Neutrophil (primary cell): ENCODE results near the gene DRAXIN.
A peak's percentile ranks its signal among the peaks of the same experiment; 100 is the strongest.

Experiments
- H3K27ac ChIP-seq: fragments of 200-600 bp; sonication (generic); 2 replicates; pipeline ENCODE4 v1.5.1; 2016; ENCODE audit warnings: mild to moderate bottlenecking, moderate library complexity
- H3K27me3 ChIP-seq: fragments of 200-600 bp; sonication (generic); 2 replicates; pipeline ENCODE4 v1.6.0; 2016; ENCODE audit warnings: mild to moderate bottlenecking
- H3K36me3 ChIP-seq: fragments of 200-600 bp; sonication (generic); 2 replicates; pipeline ENCODE4 v1.5.1; 2017
- H3K4me1 ChIP-seq, 2 experiments: fragments of 200-600 bp in 1 of 2; sonication (generic) in 1 of 2; 1 replicate in 1 of 2; 2 replicates in 1 of 2; pipeline versions ENCODE4 v1.5.1 to v1.6.1; 2013 to 2016; ENCODE audit warnings: low read depth in 1 of 2, low read length in 1 of 2, mild to moderate bottlenecking in 1 of 2, moderate library complexity in 1 of 2; ENCODE audit not compliant: control insufficient read depth in 1 of 2, insufficient read depth in 1 of 2
- H3K4me3 ChIP-seq, 2 experiments: fragments of 200-600 bp in 1 of 2; sonication (generic) in 1 of 2; 1 replicate in 1 of 2; 2 replicates in 1 of 2; pipeline ENCODE4 v1.5.1; 2013 to 2016; ENCODE audit warnings: low read depth in 1 of 2, low read length in 1 of 2, mild to moderate bottlenecking in 1 of 2, moderate library complexity in 1 of 2
- H3K9me3 ChIP-seq: fragments of 200-600 bp; sonication (generic); 2 replicates; pipeline ENCODE4 v1.5.1; 2016
- CTCF ChIP-seq: fragments of 200-600 bp; sonication (generic); IDR thresholded peaks from 2 replicates; pipeline ENCODE4 v1.5.1; 2016; ENCODE audit warnings: antibody characterized with exemption

Gene DRAXIN

GRCh38 chr1:11649237-11649623 is 42.3 kb upstream of the DRAXIN start:
- H3K9me3 ChIP-seq = no peaks in the 10 kb centered on the region
- no peak overlapping the region for H3K27ac ChIP-seq
- no peak overlapping the region for H3K4me3 ChIP-seq
- H3K4me1 ChIP-seq = peaks cover 10 to 25% of the 10 kb centered on the region in 2 experiments
- peaks cover 75% of the 10 kb centered on the region for H3K27me3 ChIP-seq
- no peak for TF ChIP-seq CTCF
- no peaks in the 10 kb centered on the region for H3K36me3 ChIP-seq

DNA sequence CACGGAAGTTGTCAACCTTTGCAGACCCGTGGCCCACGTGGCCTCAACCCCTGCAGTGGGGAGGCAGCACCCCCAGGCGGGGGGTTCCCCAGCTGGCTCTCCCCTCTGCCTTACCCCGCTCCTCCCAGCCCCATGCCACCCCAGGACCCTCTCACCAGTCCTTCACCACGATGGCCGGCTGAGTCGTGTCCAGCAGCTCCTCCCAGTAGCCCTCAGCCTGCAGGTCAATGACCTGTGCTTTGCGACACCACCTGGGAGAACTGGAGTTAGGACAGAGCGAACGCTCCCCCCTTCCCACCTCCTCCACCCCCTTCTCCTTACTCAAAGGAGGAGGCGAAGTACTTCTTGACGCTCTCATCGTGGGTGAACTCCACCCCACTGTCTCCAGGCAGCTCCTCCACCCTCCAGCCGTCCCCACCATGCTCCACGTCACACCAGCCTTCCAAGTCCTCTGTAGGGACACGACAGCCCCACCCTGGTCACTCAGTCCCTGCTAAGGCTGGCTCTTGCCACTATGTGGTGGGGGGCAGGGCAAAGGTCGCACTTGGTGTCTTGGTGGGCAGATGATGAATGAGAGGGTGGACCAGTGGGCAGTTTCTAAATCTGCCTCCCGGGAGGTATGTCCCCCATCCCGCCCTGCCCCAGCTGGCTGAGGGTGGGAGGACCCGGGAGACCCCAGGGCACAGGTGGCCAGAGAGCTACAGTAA is 41.7 kb upstream of the DRAXIN start:
- H3K4me3 ChIP-seq = peak overlapping the region in 1 of 2 experiments; percentile 3

GRCh38 chr1:11650331-11650991 is 41.0 kb upstream of the DRAXIN start:
- no peak overlapping the region for H3K27ac ChIP-seq
- TF ChIP-seq CTCF = peak; percentile 60
- no peaks in the 10 kb centered on the region for H3K36me3 ChIP-seq
- H3K4me1 ChIP-seq = peaks cover 14 to 35% of the 10 kb centered on the region in 2 experiments
- peak overlapping the region; percentile 3 to 42 for H3K4me3 ChIP-seq
- H3K9me3 ChIP-seq = no peaks in the 10 kb centered on the region
- peaks cover 88% of the 10 kb centered on the region for H3K27me3 ChIP-seq

More for the DNA sequence above, 41.7 kb upstream of the DRAXIN start:
- TF ChIP-seq CTCF = no peak
- Histone ChIP-seq H3K27me3 (peaks cover 81% of the 10 kb centered on the region), H3K36me3 (no peaks in the 10 kb centered on the region), H3K27ac (no peak overlapping the region), H3K9me3 (no peaks in the 10 kb centered on the region), H3K4me1 (peaks cover 10 to 29% of the 10 kb centered on the region in 2 experiments)

DNA sequence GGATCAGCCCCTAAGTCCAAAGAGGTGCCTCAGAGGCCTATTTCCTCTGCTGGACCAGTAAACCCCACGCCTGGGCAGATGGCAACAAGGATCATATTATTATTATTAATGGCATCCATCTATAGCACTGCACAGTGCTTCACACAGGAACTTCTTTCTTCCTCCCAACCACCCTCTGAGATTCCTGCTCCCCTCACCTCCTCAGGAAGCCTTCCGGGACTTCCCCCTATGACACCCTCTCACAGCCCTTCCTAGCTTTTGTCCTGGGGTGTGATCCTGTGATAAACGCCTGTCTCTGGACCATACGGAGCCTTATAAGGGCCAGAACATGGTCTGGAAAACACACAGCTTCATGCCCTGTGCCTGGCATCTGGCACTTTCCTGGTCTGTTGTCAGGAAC is 40.5 kb upstream of the DRAXIN start:
- Histone ChIP-seq H3K27ac (no peak overlapping the region), H3K27me3 (peaks cover 93% of the 10 kb centered on the region), H3K4me3 (no peak overlapping the region), H3K9me3 (no peaks in the 10 kb centered on the region), H3K36me3 (no peaks in the 10 kb centered on the region), H3K4me1 (peaks cover 14 to 37% of the 10 kb centered on the region in 2 experiments)
- TF ChIP-seq CTCF = no peak

- Histone ChIP-seq H3K27ac (no peak overlapping the region), H3K4me1 (peaks cover 14 to 37% of the 10 kb centered on the region in 2 experiments)
These were observed 39.2 kb upstream of the DRAXIN start for GRCh38 chr1:11652203-11652780.

More at GRCh38 chr1:11652203-11652780, 39.2 kb upstream of the DRAXIN start:
- Histone ChIP-seq H3K36me3 (no peaks in the 10 kb centered on the region), H3K4me3 (no peak overlapping the region), H3K9me3 (no peaks in the 10 kb centered on the region), H3K27me3 (peaks cover 88% of the 10 kb centered on the region)
- TF ChIP-seq CTCF = no peak
